Omental fat pad (tissue), 4 donors: Measurements from ENCODE around the gene GARS1. TPM values are rescaled to one million over a fixed set of nuclear protein-coding genes. Genes with fewer than 3 reads are reported as not detected.
"Not testable (repeated sequence)": the region's sequence is repeated elsewhere in the genome, so short reads cannot be mapped to it uniquely, and the experiment has no call there.

ENCODE experiments used
- ATAC-seq: fragments of 150-250 bp; one replicate; pipeline ENCODE4 v1.9.1; 2016; ENCODE audit warnings: mild to moderate bottlenecking, moderate library complexity; ENCODE audit not compliant: low FRiP score
- DNase-seq: peaks from one replicate; pipeline ENCODE4 v3.0.0-alpha.2; 2019; ENCODE audit warnings: low spot score
- CTCF ChIP-seq, 3 donors: fragments of 450-650 bp; IDR thresholded peaks; one replicate each; pipeline ENCODE4 v1.5.1; 2016 to 2017; ENCODE audit warnings: antibody characterized with exemption in 3 of 3, mild to moderate bottlenecking in 3 of 3, moderate library complexity in 2 of 3
- total RNA-seq, 4 donors: library from RNA; depleted of rRNA; stranded (reverse); fragments of >200 nt; gene quantifications; one replicate each; pipeline ENCODE4 v1.1.0, GENCODE V29; 2016

GARS1 gene
- total RNA-seq, 4 donors from 2014 or later: 66.8 to 136 (median 105) TPM

DNA sequence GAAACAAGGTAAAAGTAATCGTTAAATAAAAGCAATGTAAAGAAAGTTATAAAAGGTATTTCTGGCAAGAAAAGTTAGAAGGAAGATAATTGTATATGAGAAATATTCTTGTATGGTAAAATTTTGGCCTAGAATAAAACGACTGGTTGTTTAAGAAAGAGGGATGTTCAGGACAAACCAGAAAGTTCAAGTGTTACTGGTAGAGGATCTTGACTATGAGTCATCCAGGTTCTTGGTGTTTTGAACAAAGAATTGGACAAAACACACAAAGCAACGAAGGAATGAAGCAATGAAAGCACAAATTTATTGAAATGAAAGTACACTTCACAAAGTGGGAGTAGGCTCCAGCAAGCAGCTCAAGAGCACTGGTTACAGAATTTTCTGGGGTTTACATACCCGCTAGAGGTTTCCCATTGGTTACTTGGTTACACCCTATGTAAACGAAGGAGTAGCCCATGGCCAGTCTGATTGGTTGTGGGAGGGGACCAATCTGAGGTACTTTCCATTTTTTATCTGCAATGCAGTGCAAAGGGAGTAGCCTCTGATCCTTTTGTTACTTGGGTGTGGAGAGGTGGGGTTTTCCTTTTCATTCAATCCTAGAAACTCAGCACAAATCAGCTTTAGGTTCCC is 22.4 kb upstream of the GARS1 start:
- no peak for ATAC-seq
- TF ChIP-seq CTCF (IDR thresholded peaks at IDR 0.05): no peak
- no peak for DNase-seq

- DNase-seq: no peak
- no peak for ATAC-seq
- no peak for TF ChIP-seq CTCF (IDR thresholded peaks at IDR 0.05)
These were observed 18.8 kb upstream of the GARS1 start for GRCh38 chr7:30575910-30576309.

GRCh38 chr7:30583181-30583580 is 11.5 kb upstream of the GARS1 start:
- DNase-seq: no peak
- ATAC-seq: no peak
- no peak for TF ChIP-seq CTCF (IDR thresholded peaks at IDR 0.05)

GRCh38 chr7:30584415-30584814 is 10.3 kb upstream of the GARS1 start:
- TF ChIP-seq CTCF (IDR thresholded peaks at IDR 0.05): no peak
- DNase-seq (no peak), ATAC-seq (no peak)

- DNase-seq (no peak), ATAC-seq (no peak)
- TF ChIP-seq CTCF (IDR thresholded peaks at IDR 0.05): no peak
These were observed 9.7 kb upstream of the GARS1 start for GRCh38 chr7:30584965-30585364.

DNA sequence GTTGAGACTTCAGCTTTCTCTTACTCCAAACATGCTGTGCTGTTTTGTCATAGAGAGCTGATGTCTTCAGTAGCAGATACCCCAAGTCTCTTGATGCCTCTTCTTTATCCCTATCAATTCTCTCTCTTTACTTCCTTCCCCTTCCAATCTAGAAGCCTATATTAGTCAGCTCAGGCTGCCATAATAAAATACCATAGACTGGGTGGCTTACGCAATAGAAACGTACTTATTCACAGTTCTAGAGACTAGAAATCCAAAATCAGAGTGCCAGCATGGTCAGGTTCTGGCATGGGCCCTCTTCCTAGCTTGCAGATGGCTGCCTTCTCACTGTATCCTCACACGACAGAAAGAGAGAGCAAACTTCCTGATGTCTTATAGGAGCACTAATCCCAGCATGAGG is 9.0 kb upstream of the GARS1 start:
- ATAC-seq: no peak
- TF ChIP-seq CTCF (IDR thresholded peaks at IDR 0.05): no peak
- DNase-seq: no peak

DNA sequence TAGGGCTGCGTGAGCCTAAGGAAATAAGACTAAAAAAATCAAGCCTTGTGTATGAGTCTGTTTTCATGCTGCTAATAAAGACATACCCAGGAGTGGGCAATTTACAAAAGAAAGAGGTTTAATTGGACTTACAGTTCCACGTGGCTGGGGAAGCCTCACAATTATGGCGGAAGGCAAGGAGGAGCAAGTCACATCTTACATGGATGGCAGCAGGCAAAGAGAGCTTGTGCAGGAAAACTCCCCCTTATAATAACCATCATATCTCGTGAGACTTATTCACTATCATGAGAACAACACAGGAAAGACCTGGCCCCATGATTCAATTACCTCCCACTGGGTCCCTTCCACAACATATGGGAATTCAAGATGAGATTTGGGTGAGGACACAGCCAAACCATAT is 7.1 kb upstream of the GARS1 start:
- ATAC-seq, DNase-seq: not testable (repeated sequence)
